ENCODE measurements around the gene RBX1.
"Not testable (repeated sequence)": the region's sequence is repeated elsewhere in the genome, so short reads cannot be mapped to it uniquely, and the experiment has no call there.

DNA sequence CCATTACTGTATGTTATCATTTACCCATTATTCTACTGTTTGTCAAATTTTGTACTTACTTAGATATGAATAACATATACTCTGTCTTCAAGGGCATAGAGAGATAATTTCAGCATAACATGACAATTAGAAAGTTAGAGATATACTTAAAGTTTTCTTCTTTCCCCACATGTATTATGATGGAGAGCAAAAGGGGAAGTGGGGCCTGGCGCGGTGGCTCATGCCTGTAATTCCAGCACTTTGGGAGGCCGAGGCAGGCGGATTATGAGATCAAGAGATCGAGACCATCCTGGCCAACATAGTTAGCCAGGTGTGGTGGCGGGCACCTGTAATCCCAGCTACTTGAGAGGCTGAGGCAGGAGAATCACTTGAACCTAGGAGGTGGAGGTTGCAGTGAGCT lies 38.2 kb upstream of the RBX1 start:
- TF ChIP-seq CTCF, POLR2A (IDR thresholded peaks at IDR 0.05): not testable (repeated sequence)

Measured in Peyer's patch (tissue), 4 donors.